SU-DHL-6 (cell line): ENCODE results near the gene CAVIN3.
A peak's percentile ranks its signal among the peaks of the same experiment; 100 is the strongest.

Experiments used
- H2AFZ ChIP-seq: fragments of 200-600 bp; sonication (generic); 2 replicates; pipeline ENCODE4 v1.6.1; 2014; ENCODE audit warnings: low read depth, mild to moderate bottlenecking, moderate library complexity, mixed read lengths, antibody characterized with exemption, low read length; ENCODE audit not compliant: severe bottlenecking
- H3F3A ChIP-seq: fragments of 200-600 bp; shearing (Covaris generic); 2 replicates; pipeline ENCODE4 v1.6.0; 2016; ENCODE audit warnings: antibody characterized with exemption, mild to moderate bottlenecking; ENCODE audit not compliant: insufficient read depth
- H3K27ac ChIP-seq: fragments of 200-600 bp; sonication (generic); 2 replicates; pipeline ENCODE4 v1.5.1; 2016; ENCODE audit warnings: low read depth, mild to moderate bottlenecking, low read length, moderate library complexity, mixed read lengths
- H3K27me3 ChIP-seq: fragments of 200-600 bp; sonication (generic), shearing (Covaris generic); 2 replicates; pipeline ENCODE4 v1.6.0; 2014; ENCODE audit warnings: mild to moderate bottlenecking, low read length
- H3K36me3 ChIP-seq: fragments of 200-600 bp; sonication (generic); 2 replicates; pipeline ENCODE4 v1.6.1; 2014; ENCODE audit warnings: mild to moderate bottlenecking, low read length, mixed read lengths
- H3K4me2 ChIP-seq: fragments of 300-600, 200-600 bp; shearing (Covaris generic), sonication (generic); 2 replicates; pipeline ENCODE4 v1.6.0; 2014; ENCODE audit warnings: low read length, low read depth, mild to moderate bottlenecking; ENCODE audit not compliant: poor library complexity, severe bottlenecking
- H3K4me3 ChIP-seq: fragments of 200-600 bp; sonication (generic); 2 replicates; pipeline ENCODE4 v1.5.1; 2014; ENCODE audit warnings: antibody characterized with exemption, low read length, mild to moderate bottlenecking, mixed read lengths; ENCODE audit not compliant: insufficient read depth, poor library complexity, severe bottlenecking
- H3K79me2 ChIP-seq: fragments of 200-600 bp; sonication (generic); 2 replicates; pipeline ENCODE4 v1.6.1; 2014; ENCODE audit warnings: mild to moderate bottlenecking, low read length, moderate library complexity; ENCODE audit not compliant: insufficient read depth
- H3K9ac ChIP-seq: fragments of 200-600 bp; sonication (generic); 2 replicates; pipeline ENCODE4 v1.7.0; 2014; ENCODE audit warnings: mild to moderate bottlenecking, low read length
- H3K9me2 ChIP-seq: fragments of 200-600 bp; sonication (generic); replicated peaks from 2 replicates; pipeline ENCODE4 v1.6.1; 2014; ENCODE audit warnings: low read length; ENCODE audit not compliant: insufficient read depth
- H3K9me3 ChIP-seq: fragments of 200-600 bp; sonication (generic); 2 replicates; pipeline ENCODE4 v1.6.1; 2014; ENCODE audit warnings: low read length, mixed read lengths; ENCODE audit not compliant: insufficient read depth
- H4K20me1 ChIP-seq: fragments of 200-600 bp; sonication (generic); 2 replicates; pipeline ENCODE4 v1.6.1; 2014; ENCODE audit warnings: low read depth, mild to moderate bottlenecking, antibody characterized with exemption, low read length, moderate library complexity, mixed read lengths
- EZH2phosphoT487 ChIP-seq: fragments of 200-600 bp; sonication (generic), shearing (Covaris generic); conservative IDR thresholded peaks from 2 replicates; pipeline ENCODE4 v1.6.1; 2018; ENCODE audit warnings: mild to moderate bottlenecking, antibody characterized with exemption, low read length, moderate library complexity, mixed read lengths
- TF ChIP-seq, protein P1 (sequence below): fragments of 200-600 bp; sonication (generic); IDR thresholded peaks from one replicate; pipeline ENCODE4 v1.5.1; 2017; ENCODE audit warnings: antibody characterized with exemption, mild to moderate bottlenecking, low read length, moderate library complexity; ENCODE audit not compliant: insufficient read depth, poor library complexity, severe bottlenecking

The CAVIN3 gene, protein sequence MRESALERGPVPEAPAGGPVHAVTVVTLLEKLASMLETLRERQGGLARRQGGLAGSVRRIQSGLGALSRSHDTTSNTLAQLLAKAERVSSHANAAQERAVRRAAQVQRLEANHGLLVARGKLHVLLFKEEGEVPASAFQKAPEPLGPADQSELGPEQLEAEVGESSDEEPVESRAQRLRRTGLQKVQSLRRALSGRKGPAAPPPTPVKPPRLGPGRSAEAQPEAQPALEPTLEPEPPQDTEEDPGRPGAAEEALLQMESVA

DNA sequence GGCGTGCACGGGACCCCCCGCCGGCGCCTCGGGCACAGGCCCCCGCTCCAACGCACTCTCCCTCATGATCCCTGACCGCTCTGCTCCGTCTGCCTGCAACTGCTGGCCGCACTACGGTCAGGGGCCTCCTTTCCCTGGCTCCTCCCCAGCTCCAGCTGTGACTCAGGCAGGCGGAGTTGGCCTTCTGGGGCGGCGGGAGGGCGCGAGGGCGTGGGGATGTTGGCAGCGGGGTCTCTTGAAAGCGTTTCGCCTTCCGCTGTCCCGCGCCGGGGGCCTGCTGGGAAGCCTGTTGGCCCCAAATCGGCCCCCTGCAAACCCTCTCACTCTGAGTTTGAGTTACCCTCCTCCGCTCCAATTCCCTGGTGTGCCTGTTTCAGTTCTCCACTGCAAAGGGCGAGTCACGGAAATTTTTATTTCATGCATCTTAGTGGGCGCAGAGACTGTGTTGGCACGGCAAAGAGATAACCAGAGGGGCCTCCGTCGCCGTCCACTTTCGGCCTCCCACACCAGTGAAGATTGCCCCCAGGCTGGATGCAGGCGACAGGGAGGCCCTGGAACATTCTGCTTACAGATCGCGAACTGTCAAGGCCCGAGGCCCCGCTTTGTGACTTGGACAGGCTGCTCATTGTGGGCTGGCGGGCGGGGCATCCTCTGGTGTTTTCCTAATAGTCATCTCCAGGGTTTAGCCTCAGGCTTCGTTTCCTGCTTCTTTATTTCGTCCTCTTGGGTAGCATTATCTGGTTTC, at the start of gene CAVIN3:
Gene CAVIN3 (minus strand): TSS at position 91 of the 745 bp plus-strand sequence. CDS start 25 bp downstream, at position 66.
- H3K79me2 ChIP-seq = no peaks in the 10 kb centered on the region
- no peaks in the 10 kb centered on the region for H3K9me2 ChIP-seq
- TF ChIP-seq EZH2phosphoT487 = no peak
- TF ChIP-seq, protein P1, sequence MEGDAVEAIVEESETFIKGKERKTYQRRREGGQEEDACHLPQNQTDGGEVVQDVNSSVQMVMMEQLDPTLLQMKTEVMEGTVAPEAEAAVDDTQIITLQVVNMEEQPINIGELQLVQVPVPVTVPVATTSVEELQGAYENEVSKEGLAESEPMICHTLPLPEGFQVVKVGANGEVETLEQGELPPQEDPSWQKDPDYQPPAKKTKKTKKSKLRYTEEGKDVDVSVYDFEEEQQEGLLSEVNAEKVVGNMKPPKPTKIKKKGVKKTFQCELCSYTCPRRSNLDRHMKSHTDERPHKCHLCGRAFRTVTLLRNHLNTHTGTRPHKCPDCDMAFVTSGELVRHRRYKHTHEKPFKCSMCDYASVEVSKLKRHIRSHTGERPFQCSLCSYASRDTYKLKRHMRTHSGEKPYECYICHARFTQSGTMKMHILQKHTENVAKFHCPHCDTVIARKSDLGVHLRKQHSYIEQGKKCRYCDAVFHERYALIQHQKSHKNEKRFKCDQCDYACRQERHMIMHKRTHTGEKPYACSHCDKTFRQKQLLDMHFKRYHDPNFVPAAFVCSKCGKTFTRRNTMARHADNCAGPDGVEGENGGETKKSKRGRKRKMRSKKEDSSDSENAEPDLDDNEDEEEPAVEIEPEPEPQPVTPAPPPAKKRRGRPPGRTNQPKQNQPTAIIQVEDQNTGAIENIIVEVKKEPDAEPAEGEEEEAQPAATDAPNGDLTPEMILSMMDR = no peak
- no peak within 1 kb of the TSS for H2AFZ ChIP-seq
- no peak within 1 kb of the TSS for H3K4me2 ChIP-seq
- no peaks in the 10 kb centered on the region for H4K20me1 ChIP-seq
- no peaks in the 10 kb centered on the region for H3F3A ChIP-seq
- no peaks in the 10 kb centered on the region for H3K36me3 ChIP-seq
- no peak within 1 kb of the TSS for H3K27ac ChIP-seq
- H3K4me3 ChIP-seq = no peak within 1 kb of the TSS
- no peaks in the 10 kb centered on the region for H3K27me3 ChIP-seq
- no peaks in the 10 kb centered on the region for H3K9me3 ChIP-seq
- H3K9ac ChIP-seq = no peak within 1 kb of the TSS

DNA sequence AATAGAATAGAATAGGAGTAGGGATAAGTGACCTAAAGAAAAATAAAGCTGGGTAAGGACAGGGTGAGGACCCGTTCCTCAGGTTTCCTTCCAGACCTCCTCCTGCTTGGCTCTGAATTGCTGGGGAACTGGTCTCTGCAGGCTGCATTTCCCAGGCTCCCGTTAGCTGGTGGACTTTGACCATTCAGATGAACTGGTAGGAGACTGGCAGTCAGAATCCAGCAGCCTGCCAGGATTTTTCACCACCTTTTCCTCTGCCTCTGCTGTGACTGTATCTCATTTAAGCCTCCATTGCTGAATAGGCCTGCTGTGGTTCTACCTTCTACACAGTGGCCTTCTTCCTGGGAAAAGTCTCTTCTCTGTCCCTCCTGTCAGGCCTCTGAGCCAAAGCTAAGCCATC, 45.4 kb upstream of the CAVIN3 start:
- no peak overlapping the region for H3K4me2 ChIP-seq

DNA sequence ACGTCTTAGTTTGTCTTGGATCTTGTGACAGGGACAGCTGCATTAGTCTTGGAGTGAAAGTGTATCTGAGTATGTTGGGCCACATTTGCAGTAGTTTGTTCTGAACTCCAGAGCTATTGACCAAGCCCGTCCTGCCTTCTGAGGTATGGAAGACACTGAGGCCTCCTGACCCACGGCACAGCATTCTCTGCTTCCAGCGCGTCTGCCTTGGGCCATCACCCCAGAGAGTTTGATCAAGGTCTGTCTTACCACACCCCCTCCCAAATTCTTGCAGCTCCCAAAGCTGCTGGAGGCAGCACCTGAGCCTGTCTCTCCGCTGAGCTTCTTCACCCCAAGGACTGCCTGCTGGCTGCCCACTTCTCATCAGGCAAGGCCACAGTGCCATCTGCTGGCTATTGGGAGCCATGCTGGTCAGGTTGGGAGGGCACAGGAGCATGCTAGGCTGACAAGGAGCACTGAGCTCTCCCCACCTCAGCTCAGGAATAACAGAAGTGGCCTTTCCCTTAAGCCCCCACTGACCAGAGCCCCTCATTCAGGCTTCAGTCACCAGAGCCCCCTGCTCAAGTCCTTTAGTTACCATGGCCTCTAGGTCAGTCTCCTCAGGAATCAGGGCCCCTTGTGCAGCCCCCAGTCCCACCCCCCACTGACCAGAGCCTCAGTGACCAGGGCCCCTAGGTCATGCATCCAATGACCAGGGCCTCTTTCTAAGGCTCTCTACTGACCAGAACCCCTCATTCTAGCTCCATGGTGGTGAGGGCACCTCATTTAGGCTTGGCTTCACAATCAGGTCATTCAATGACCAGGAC, 42.8 kb upstream of the CAVIN3 start:
- H3K36me3 ChIP-seq = no peaks in the 10 kb centered on the region
- H3K27me3 ChIP-seq = no peaks in the 10 kb centered on the region
- no peak for TF ChIP-seq EZH2phosphoT487
- TF ChIP-seq, protein P1 = peak; percentile 97
- H3K9me2 ChIP-seq = no peaks in the 10 kb centered on the region
- no peaks in the 10 kb centered on the region for H3K9me3 ChIP-seq
- no peaks in the 10 kb centered on the region for H4K20me1 ChIP-seq
- no peak overlapping the region for H3K4me2 ChIP-seq
- H3F3A ChIP-seq = no peaks in the 10 kb centered on the region
- no peak overlapping the region for H3K27ac ChIP-seq
- H3K9ac ChIP-seq = no peak overlapping the region
- H3K4me3 ChIP-seq = no peak overlapping the region
- no peaks in the 10 kb centered on the region for H3K79me2 ChIP-seq
- no peak overlapping the region for H2AFZ ChIP-seq

More for the DNA sequence above, 45.4 kb upstream of the CAVIN3 start:
- Histone ChIP-seq H3K4me3 (no peak overlapping the region), H3K79me2 (no peaks in the 10 kb centered on the region), H3K27ac (no peak overlapping the region), H3F3A (no peaks in the 10 kb centered on the region), H3K36me3 (no peaks in the 10 kb centered on the region), H3K9ac (no peak overlapping the region), H4K20me1 (no peaks in the 10 kb centered on the region), H3K9me3 (no peaks in the 10 kb centered on the region), H3K9me2 (no peaks in the 10 kb centered on the region), H2AFZ (no peak overlapping the region), H3K27me3 (no peaks in the 10 kb centered on the region)
- TF ChIP-seq, protein P1 = no peak
- TF ChIP-seq EZH2phosphoT487 = no peak
